IPS DF 6.9 (cell line): ENCODE data around the gene NDUFV1.
A peak's percentile ranks its signal among the peaks of the same experiment; 100 is the strongest.
"Not testable (repeated sequence)": the region's sequence is repeated elsewhere in the genome, so short reads cannot be mapped to it uniquely, and the experiment has no call there.

Source experiments
- DNase-seq: peaks from one replicate; pipeline ENCODE4 v3.0.0-alpha.2; 2013; ENCODE audit warnings: low read depth, low spot score
- H3K27ac ChIP-seq: one replicate; pipeline ENCODE4 v1.5.1; 2013; ENCODE audit warnings: low read length, control low read depth
- H3K27me3 ChIP-seq: 2 replicates; pipeline ENCODE4 v1.6.1; 2013; ENCODE audit warnings: mild to moderate bottlenecking, low read length; ENCODE audit not compliant: control insufficient read depth, insufficient read depth
- H3K36me3 ChIP-seq: 2 replicates; pipeline ENCODE4 v1.6.1; 2013; ENCODE audit warnings: low read length; ENCODE audit not compliant: control insufficient read depth, insufficient read depth
- H3K4me1 ChIP-seq: 2 replicates; pipeline ENCODE4 v1.6.1; 2013; ENCODE audit warnings: low read length; ENCODE audit not compliant: control insufficient read depth, insufficient read depth
- H3K4me3 ChIP-seq: 2 replicates; pipeline ENCODE4 v1.5.1; 2013; ENCODE audit warnings: mild to moderate bottlenecking, low read length
- H3K9me3 ChIP-seq: 2 replicates; pipeline ENCODE4 v1.6.1; 2013; ENCODE audit warnings: low read length, inconsistent platforms; ENCODE audit not compliant: control insufficient read depth, insufficient read depth
- WGBS: extraction: QIAGEN DNeasy Blood & Tissue Kit; methylation state at CpG from one replicate; pipeline ENCODE4 v1.1.7; 2013; ENCODE audit warnings: mixed read lengths, missing lambda C conversion rate; ENCODE audit not compliant: insufficient read length, insufficient coverage; 5-methylcytosine and 5-hydroxymethylcytosine counted together

NDUFV1 gene

GRCh38 chr11:67618901-67619659, 12.3 kb downstream of the NDUFV1 start:
- WGBS: no CpG with 5 or more reads among the region's 40 CpGs
- not testable (repeated sequence) for H3K27ac ChIP-seq, H3K36me3 ChIP-seq, H3K27me3 ChIP-seq, DNase-seq, H3K9me3 ChIP-seq, H3K4me3 ChIP-seq
- H3K4me1 ChIP-seq: peaks cover 15% of the 10 kb centered on the region

- WGBS: no CpG with 5 or more reads among the region's 33 CpGs
- not testable (repeated sequence) for H3K9me3 ChIP-seq, DNase-seq, H3K36me3 ChIP-seq, H3K27ac ChIP-seq, H3K27me3 ChIP-seq
- Histone ChIP-seq H3K4me1 (peaks cover 10% of the 10 kb centered on the region), H3K4me3 (peak overlapping the region; percentile 44; the same call in 1 of the 2 replicates)
Measured at GRCh38 chr11:67619683-67620618, 13.2 kb downstream of the NDUFV1 start.

DNA sequence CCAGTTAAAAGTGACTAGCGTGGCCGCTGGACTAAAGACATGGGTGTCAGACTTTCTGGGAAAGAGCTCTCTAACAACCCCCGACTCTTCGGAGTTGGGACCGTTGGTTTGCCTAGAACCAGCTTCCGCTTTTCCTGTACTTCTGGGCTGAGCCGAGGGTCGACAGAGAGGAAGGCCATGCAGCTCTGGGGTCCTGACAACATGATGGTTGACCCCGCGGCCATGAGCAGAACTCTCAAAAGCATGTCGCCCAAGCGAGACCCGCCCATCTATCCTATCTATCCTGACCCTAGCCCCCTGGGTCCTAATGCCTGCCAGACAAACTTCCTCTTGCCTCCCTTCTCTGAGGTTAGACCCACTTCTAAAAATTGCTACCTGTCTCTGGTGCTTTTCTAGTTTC, 13.9 kb downstream of the NDUFV1 start:
- not testable (repeated sequence) for H3K27me3 ChIP-seq, H3K36me3 ChIP-seq, H3K27ac ChIP-seq, H3K4me1 ChIP-seq, DNase-seq, H3K9me3 ChIP-seq
- no CpG with 5 or more reads among the region's 13 CpGs for WGBS
- peak overlapping the region; percentile 44; the same call in 1 of the 2 replicates for H3K4me3 ChIP-seq

DNA sequence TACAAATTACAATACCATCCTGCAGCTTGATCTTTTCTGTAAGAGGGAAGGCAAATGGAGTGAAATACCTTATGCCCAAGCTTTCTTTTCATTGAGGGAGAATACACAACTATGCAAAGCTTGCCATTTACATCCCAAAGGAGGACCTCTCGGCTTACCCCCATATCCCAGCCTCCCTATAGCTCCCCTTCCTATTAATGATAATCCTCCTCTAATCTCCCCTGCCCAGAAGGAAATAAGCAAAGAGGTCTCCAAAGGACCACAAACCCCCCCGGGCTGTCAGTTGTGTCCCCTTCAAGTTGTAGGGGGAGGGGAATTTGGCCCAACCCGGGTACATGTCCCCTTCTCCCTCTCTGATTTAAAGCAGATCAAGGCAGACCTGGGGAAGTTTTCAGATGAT, 15.2 kb downstream of the NDUFV1 start:
- no CpG with 5 or more reads among the region's 3 CpGs for WGBS
- peak overlapping the region; percentile 19; the same call in 1 of the 2 replicates for H3K4me3 ChIP-seq

GRCh38 chr11:67622905-67623304, 16.2 kb downstream of the NDUFV1 start:
- not testable (repeated sequence) for H3K9me3 ChIP-seq, DNase-seq, H3K27ac ChIP-seq, H3K4me3 ChIP-seq, H3K36me3 ChIP-seq, H3K4me1 ChIP-seq, H3K27me3 ChIP-seq
- WGBS: no CpG with 5 or more reads among the region's 7 CpGs

More for the DNA sequence above, 15.2 kb downstream of the NDUFV1 start:
- H3K36me3 ChIP-seq, H3K27me3 ChIP-seq, H3K4me1 ChIP-seq, H3K9me3 ChIP-seq, DNase-seq, H3K27ac ChIP-seq: not testable (repeated sequence)

- not testable (repeated sequence) for H3K4me1 ChIP-seq, H3K9me3 ChIP-seq, H3K4me3 ChIP-seq, H3K27ac ChIP-seq, H3K36me3 ChIP-seq, H3K27me3 ChIP-seq, DNase-seq
- WGBS: no CpG with 5 or more reads among the region's 1 CpG
Measured at GRCh38 chr11:67623795-67624194, 17.1 kb downstream of the NDUFV1 start.

- H3K27me3 ChIP-seq, H3K4me3 ChIP-seq, H3K27ac ChIP-seq, H3K9me3 ChIP-seq, DNase-seq, H3K4me1 ChIP-seq, H3K36me3 ChIP-seq: not testable (repeated sequence)
- WGBS: no CpG with 5 or more reads among the region's 10 CpGs
Measured at GRCh38 chr11:67626131-67626833, 19.5 kb downstream of the NDUFV1 start.

DNA sequence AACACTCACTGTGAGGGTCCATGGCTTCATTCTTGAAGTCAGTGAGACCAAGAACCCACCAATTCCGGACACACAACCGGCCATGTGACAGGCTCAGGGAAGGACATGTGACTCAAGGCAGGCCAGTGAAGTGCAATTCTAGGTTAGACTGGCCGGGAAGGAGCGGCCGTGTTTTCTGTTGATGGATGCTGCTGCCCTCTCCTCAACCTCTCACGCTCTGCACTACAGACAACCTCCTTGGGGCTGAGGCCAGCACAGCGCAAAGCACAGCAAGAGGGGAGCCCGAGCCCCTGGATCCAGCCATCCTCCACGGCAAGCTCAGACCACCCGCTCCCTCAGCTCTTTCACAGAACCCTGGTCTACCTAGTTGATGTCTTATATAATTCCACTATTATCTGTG, 20.2 kb downstream of the NDUFV1 start:
- no peak overlapping the region for H3K4me3 ChIP-seq
- WGBS: no CpG with 5 or more reads among the region's 10 CpGs
- no peaks in the 10 kb centered on the region for H3K27me3 ChIP-seq
- H3K9me3 ChIP-seq: no peaks in the 10 kb centered on the region
- H3K36me3 ChIP-seq: no peaks in the 10 kb centered on the region
- DNase-seq: no peak
- no peak overlapping the region for H3K27ac ChIP-seq
- peaks cover 6% of the 10 kb centered on the region for H3K4me1 ChIP-seq

- no CpG with 5 or more reads among the region's 6 CpGs for WGBS
- Histone ChIP-seq H3K9me3 (no peaks in the 10 kb centered on the region), H3K27me3 (no peaks in the 10 kb centered on the region), H3K27ac (no peak overlapping the region), H3K4me1 (peaks cover 8% of the 10 kb centered on the region), H3K36me3 (no peaks in the 10 kb centered on the region), H3K4me3 (no peak overlapping the region)
- no peak for DNase-seq
Measured at GRCh38 chr11:67627441-67627811, 20.7 kb downstream of the NDUFV1 start.
